Measurements from ENCODE around the gene EN2.

Gene EN2

GRCh38 chr7:155510975-155511701, 53.2 kb downstream of the EN2 start:
- TF ChIP-seq CTCF (IDR thresholded peaks at IDR 0.05; ENCODE audit: insufficient read depth, low read length) (no peak), GABPA (IDR thresholded peaks at IDR 0.05; ENCODE audit: low read depth) (no peak), REST (IDR thresholded peaks at IDR 0.05; ENCODE audit: insufficient replicate concordance, low read depth) (no peak), POLR2AphosphoS5 (IDR thresholded peaks at IDR 0.05; ENCODE audit: low read depth) (no peak), SPI1 (IDR thresholded peaks at IDR 0.05; ENCODE audit: borderline replicate concordance, low read depth) (no peak)
- no peak overlapping the region for H3K27ac ChIP-seq (replicated peaks)
- no peak overlapping the region for H3K4me3 ChIP-seq (replicated peaks; ENCODE audit: insufficient read depth, low read length)
- peaks cover 67% of the 10 kb centered on the region for H3K27me3 ChIP-seq (ENCODE audit: insufficient read depth, poor library complexity, severe bottlenecking)
- no peak for DNase-seq (ENCODE audit: low read depth in 1 of 2, low spot score in 1 of 2)

- H3K4me3 ChIP-seq (replicated peaks; ENCODE audit: insufficient read depth, low read length): no peak overlapping the region
- no peak overlapping the region for H3K27ac ChIP-seq (replicated peaks)
- DNase-seq (ENCODE audit: low read depth in 1 of 2, low spot score in 1 of 2): no peak
- peaks cover 62% of the 10 kb centered on the region for H3K27me3 ChIP-seq (ENCODE audit: insufficient read depth, poor library complexity, severe bottlenecking)
- TF ChIP-seq SPI1 (IDR thresholded peaks at IDR 0.05; ENCODE audit: borderline replicate concordance, low read depth) (no peak), REST (IDR thresholded peaks at IDR 0.05; ENCODE audit: insufficient replicate concordance, low read depth) (no peak), GABPA (IDR thresholded peaks at IDR 0.05; ENCODE audit: low read depth) (no peak), POLR2AphosphoS5 (IDR thresholded peaks at IDR 0.05; ENCODE audit: low read depth) (no peak), CTCF (IDR thresholded peaks at IDR 0.05; ENCODE audit: insufficient read depth, low read length) (no peak)
Measured at GRCh38 chr7:155511702-155511996, 53.7 kb downstream of the EN2 start.

- Histone ChIP-seq H3K4me3 (replicated peaks; ENCODE audit: insufficient read depth, low read length) (no peak overlapping the region), H3K27ac (replicated peaks) (no peak overlapping the region), H3K27me3 (ENCODE audit: insufficient read depth, poor library complexity, severe bottlenecking) (peaks cover 57% of the 10 kb centered on the region)
- no peak for TF ChIP-seq POLR2AphosphoS5 (IDR thresholded peaks at IDR 0.05; ENCODE audit: low read depth)
- no peak for TF ChIP-seq REST (IDR thresholded peaks at IDR 0.05; ENCODE audit: insufficient replicate concordance, low read depth)
- no peak for TF ChIP-seq GABPA (IDR thresholded peaks at IDR 0.05; ENCODE audit: low read depth)
- TF ChIP-seq CTCF (IDR thresholded peaks at IDR 0.05; ENCODE audit: insufficient read depth, low read length): no peak
- no peak for TF ChIP-seq SPI1 (IDR thresholded peaks at IDR 0.05; ENCODE audit: borderline replicate concordance, low read depth)
- DNase-seq (ENCODE audit: low read depth in 1 of 2, low spot score in 1 of 2): no peak
Measured at GRCh38 chr7:155512246-155512887, 54.4 kb downstream of the EN2 start.
